Keratinocyte (primary cell): ENCODE data around the gene LRFN3. TPM values are rescaled to one million over a fixed set of nuclear protein-coding genes. Genes with fewer than 3 reads are reported as not detected.

ENCODE experiments used
- DNase-seq: peaks from one replicate; pipeline ENCODE4 v3.0.0-alpha.2; 2011; ENCODE audit warnings: low read depth, missing footprints, low spot score
- FAIRE-seq: peaks from 2 replicates; lab custom pipeline; 2011; peaks lifted over from hg19 to GRCh38; lab: Jason Lieb, UNC
- H2AFZ ChIP-seq: 2 replicates; pipeline ENCODE4 v1.6.0; 2012; ENCODE audit warnings: low read length, control low read depth, inconsistent platforms; ENCODE audit not compliant: control insufficient read depth
- H3K27ac ChIP-seq: 2 replicates; pipeline ENCODE4 v1.5.1; 2011; ENCODE audit warnings: low read length; ENCODE audit not compliant: control insufficient read depth, insufficient read depth
- H3K27me3 ChIP-seq: 3 replicates; pipeline ENCODE4 v1.6.0; 2011; ENCODE audit warnings: low read length; ENCODE audit not compliant: control insufficient read depth, insufficient read depth; ENCODE audit errors: extremely low read depth
- H3K36me3 ChIP-seq, 2 experiments: 2 replicates in 1 of 2; 3 replicates in 1 of 2; pipeline ENCODE4 v1.5.1; 2011; ENCODE audit warnings: low read length in 2 of 2, mild to moderate bottlenecking in 1 of 2; ENCODE audit not compliant: control insufficient read depth in 2 of 2, insufficient read depth in 2 of 2; ENCODE audit errors: extremely low read depth in 1 of 2
- H3K4me1 ChIP-seq: 3 replicates; pipeline ENCODE4 v1.5.1; 2011; ENCODE audit warnings: low read length; ENCODE audit not compliant: control insufficient read depth, insufficient read depth; ENCODE audit errors: extremely low read depth
- H3K4me2 ChIP-seq: 3 replicates; pipeline ENCODE4 v1.6.0; 2011; ENCODE audit warnings: low read depth, low read length; ENCODE audit not compliant: control insufficient read depth, insufficient read depth; ENCODE audit errors: extremely low read depth
- H3K4me3 ChIP-seq, 3 experiments: fragments of 200-600 bp in 1 of 3; sonication (generic) in 1 of 3; 2 replicates in 2 of 3; 3 replicates in 1 of 3; pipeline ENCODE4 v1.5.1; 2011 to 2016; ENCODE audit warnings: low read length in 3 of 3, mild to moderate bottlenecking in 3 of 3, control low read depth in 2 of 3, inconsistent platforms in 1 of 3, low read depth in 1 of 3, mixed read lengths in 1 of 3, mixed run types in 1 of 3, moderate library complexity in 1 of 3; ENCODE audit not compliant: control insufficient read depth in 2 of 3, insufficient read depth in 2 of 3; ENCODE audit errors: extremely low read depth in 1 of 3
- H3K79me2 ChIP-seq: 2 replicates; pipeline ENCODE4 v1.6.0; 2012; ENCODE audit warnings: low read length; ENCODE audit not compliant: control insufficient read depth, insufficient read depth
- H3K9ac ChIP-seq: 3 replicates; pipeline ENCODE4 v1.6.0; 2011; ENCODE audit warnings: low read length; ENCODE audit not compliant: control insufficient read depth, insufficient read depth; ENCODE audit errors: extremely low read depth
- H3K9me1 ChIP-seq: 3 replicates; pipeline ENCODE4 v1.6.0; 2011; ENCODE audit warnings: low read length; ENCODE audit not compliant: control insufficient read depth, insufficient read depth; ENCODE audit errors: extremely low read depth
- H3K9me3 ChIP-seq: 2 replicates; pipeline ENCODE4 v1.5.1; 2012; ENCODE audit warnings: low read depth, low read length; ENCODE audit not compliant: control insufficient read depth
- H4K20me1 ChIP-seq: 3 replicates; pipeline ENCODE4 v1.6.0; 2011; ENCODE audit warnings: low read length; ENCODE audit not compliant: control insufficient read depth, insufficient read depth; ENCODE audit errors: extremely low read depth
- EZH2 ChIP-seq: IDR thresholded peaks from one replicate; pipeline ENCODE4 v1.6.1; 2012; ENCODE audit warnings: inconsistent platforms, mild to moderate bottlenecking, low read length, moderate library complexity
- dilution Hi-C: fragments of 300-500 bp; cut with MboI; formaldehyde crosslinking; loops from one replicate; pipeline ENCODE4 v1.7.0; 2020; ENCODE audit warnings: low sequenced_read_pairs; ENCODE audit not compliant: extremely low pct_ligation_motif_present
- polyA plus RNA-seq, 5 experiments: library from polyadenylated mRNA; depleted of rRNA in 3 of 5; stranded (reverse) in 3 of 5; stranded (forward) in 1 of 5; unstranded in 1 of 5; fragments of >200 nt; gene quantifications; 1 replicate in 1 of 5; 2 replicates in 3 of 5; 3 replicates in 1 of 5; pipeline versions ENCODE4 v1.2.1 to v1.2.3, GENCODE V29; 2011 to 2012; ENCODE audit warnings: missing spikeins in 2 of 5, low read depth in 1 of 5, low replicate concordance in 1 of 5
- TF ChIP-seq, protein P1 (sequence below), 3 experiments: IDR thresholded peaks in 1 of 3; conservative IDR thresholded peaks in 1 of 3; optimal IDR thresholded peaks in 1 of 3; 2 replicates in 2 of 3; 3 replicates in 1 of 3; pipeline versions ENCODE3 to v1.5.1; 2011; ENCODE audit warnings: low read length in 3 of 3, mild to moderate bottlenecking in 3 of 3, moderate library complexity in 2 of 3, control low read depth in 1 of 3, inconsistent platforms in 1 of 3; ENCODE audit not compliant: insufficient read depth in 2 of 3; ENCODE audit errors: extremely low read depth in 1 of 3

Gene LRFN3
- polyA plus RNA-seq, 1 donor (not counting 4 experiments of a cell fraction or from before 2014, with no cell fraction given): 0.73 TPM

DNA sequence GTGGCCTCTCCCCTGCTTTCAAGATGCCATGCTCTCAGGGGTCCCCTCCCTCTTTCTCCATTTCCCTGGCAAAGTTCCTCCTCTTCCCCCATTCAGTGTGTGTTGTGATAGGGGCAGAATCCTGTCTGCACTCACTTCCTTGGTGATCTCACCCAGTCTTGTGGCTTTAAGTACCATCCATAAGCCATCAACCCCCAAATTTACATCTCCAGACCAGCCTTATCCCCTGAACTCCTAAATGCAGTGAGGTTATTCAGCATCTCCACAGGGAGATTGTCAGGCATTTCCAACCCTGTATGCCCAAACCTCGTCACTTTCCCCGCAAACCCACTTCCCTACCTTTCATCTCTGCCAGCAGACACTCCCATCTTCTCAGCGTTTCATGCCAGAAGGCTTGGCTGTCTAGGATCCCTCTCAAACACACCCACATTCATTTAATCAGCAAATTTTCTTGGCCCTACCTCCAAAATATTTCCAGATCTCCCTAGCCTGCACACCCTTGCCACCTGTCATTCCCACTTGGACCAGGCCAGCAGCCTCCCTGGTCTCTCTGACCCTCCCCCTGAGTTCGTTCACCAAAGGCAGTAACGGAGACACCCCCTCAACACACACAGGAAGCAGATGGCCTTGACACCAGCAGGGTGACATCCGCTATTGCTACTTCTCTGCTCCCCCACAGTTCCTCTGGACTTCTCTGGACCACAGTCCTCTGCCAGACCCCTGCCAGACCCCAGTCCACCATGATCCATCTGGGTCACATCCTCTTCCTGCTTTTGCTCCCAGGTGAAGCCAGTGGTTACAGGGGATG, 34.1 kb upstream of the LRFN3 start, which contains the start of gene HCST:
HCST (plus strand) TSS at position 676 of the 808 bp plus-strand sequence; CDS start at position 741, 65 bp downstream.
- Histone ChIP-seq H2AFZ (peak within 1 kb of the TSS; percentile 71), H3K9ac (peak within 1 kb of the TSS; percentile 50)
- dilution Hi-C loops: no loop called here

DNA sequence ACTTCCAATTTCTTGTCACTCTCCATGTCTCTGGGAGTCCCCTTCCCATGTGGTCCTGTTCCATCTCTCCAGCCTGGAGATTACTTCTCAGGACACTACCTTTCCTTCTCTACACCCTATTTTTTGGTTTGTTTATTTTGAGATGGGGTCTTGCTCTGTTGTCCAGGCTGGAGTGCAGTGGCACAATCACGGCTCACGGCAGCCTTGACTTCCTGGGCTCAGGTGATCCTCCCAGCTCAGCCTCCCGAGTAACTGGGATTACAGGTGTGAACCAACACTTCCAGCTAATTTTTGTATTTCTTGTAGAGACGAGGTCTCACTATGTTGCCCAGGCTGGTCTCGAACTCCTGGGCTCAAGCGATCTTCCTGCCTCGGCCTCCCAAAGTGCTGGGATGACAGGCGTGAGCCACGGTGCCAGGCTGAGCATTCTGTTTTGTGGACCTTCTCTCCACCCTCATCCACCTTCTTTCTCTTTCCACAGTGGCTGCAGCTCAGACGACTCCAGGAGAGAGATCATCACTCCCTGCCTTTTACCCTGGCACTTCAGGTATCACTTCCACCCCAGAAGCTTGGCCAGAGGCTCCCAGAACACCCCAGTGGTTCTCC, 33.2 kb upstream of the LRFN3 start:
- peak overlapping the region; percentile 50 for H3K9ac ChIP-seq
- FAIRE-seq: no peak
- DNase-seq: no peak
- no peaks in the 10 kb centered on the region for H3K27me3 ChIP-seq
- no peaks in the 10 kb centered on the region for H3K9me1 ChIP-seq
- H3K27ac ChIP-seq: no peak overlapping the region
- peaks cover 30% of the 10 kb centered on the region for H3K4me1 ChIP-seq
- dilution Hi-C loops: no loop called here
- peaks cover 10% of the 10 kb centered on the region for H3K79me2 ChIP-seq
- peak overlapping the region; percentile 74 for H3K4me2 ChIP-seq
- H3K36me3 ChIP-seq: no peaks in the 10 kb centered on the region
- H2AFZ ChIP-seq: peak overlapping the region; percentile 71
- H3K4me3 ChIP-seq: peak overlapping the region in 2 of 3 experiments; percentile 16 to 47
- TF ChIP-seq, protein P1, sequence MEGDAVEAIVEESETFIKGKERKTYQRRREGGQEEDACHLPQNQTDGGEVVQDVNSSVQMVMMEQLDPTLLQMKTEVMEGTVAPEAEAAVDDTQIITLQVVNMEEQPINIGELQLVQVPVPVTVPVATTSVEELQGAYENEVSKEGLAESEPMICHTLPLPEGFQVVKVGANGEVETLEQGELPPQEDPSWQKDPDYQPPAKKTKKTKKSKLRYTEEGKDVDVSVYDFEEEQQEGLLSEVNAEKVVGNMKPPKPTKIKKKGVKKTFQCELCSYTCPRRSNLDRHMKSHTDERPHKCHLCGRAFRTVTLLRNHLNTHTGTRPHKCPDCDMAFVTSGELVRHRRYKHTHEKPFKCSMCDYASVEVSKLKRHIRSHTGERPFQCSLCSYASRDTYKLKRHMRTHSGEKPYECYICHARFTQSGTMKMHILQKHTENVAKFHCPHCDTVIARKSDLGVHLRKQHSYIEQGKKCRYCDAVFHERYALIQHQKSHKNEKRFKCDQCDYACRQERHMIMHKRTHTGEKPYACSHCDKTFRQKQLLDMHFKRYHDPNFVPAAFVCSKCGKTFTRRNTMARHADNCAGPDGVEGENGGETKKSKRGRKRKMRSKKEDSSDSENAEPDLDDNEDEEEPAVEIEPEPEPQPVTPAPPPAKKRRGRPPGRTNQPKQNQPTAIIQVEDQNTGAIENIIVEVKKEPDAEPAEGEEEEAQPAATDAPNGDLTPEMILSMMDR (optimal IDR thresholded peaks at IDR 0.05 in 1 of 3, IDR thresholded peaks at IDR 0.05 in 1 of 3, conservative IDR thresholded peaks at IDR 0.05 in 1 of 3; ENCODE audit: extremely low read depth in 1 of 3, insufficient read depth in 2 of 3, low read length in 3 of 3): no peak
- TF ChIP-seq EZH2: no peak
- H4K20me1 ChIP-seq: no peaks in the 10 kb centered on the region
- H3K9me3 ChIP-seq: no peaks in the 10 kb centered on the region

More for the DNA sequence above, 34.1 kb upstream of the LRFN3 start, which contains the start of gene HCST:
- H3K9me1 ChIP-seq: no peaks in the 10 kb centered on the region
- H3K9me3 ChIP-seq: no peaks in the 10 kb centered on the region
- H3K27me3 ChIP-seq: no peaks in the 10 kb centered on the region
- H3K4me2 ChIP-seq: peak within 1 kb of the TSS; percentile 74
- TF ChIP-seq, protein P1 (optimal IDR thresholded peaks at IDR 0.05 in 1 of 3, IDR thresholded peaks at IDR 0.05 in 1 of 3, conservative IDR thresholded peaks at IDR 0.05 in 1 of 3; ENCODE audit: extremely low read depth in 1 of 3, insufficient read depth in 2 of 3, low read length in 3 of 3): no peak
- no peak for TF ChIP-seq EZH2
- H3K79me2 ChIP-seq: peaks cover 16% of the 10 kb centered on the region
- peak within 1 kb of the TSS in 2 of 3 experiments; percentile 16 to 47 for H3K4me3 ChIP-seq
- peak within 1 kb of the TSS; percentile 30 for H3K27ac ChIP-seq
- no peak for DNase-seq
- H3K36me3 ChIP-seq: peaks cover 0 to 5% of the 10 kb centered on the region in 2 experiments
- H3K4me1 ChIP-seq: peaks cover 30% of the 10 kb centered on the region
- FAIRE-seq: peak; percentile 75
- no peaks in the 10 kb centered on the region for H4K20me1 ChIP-seq
